ENCODE data around the gene CHST1.

DNA sequence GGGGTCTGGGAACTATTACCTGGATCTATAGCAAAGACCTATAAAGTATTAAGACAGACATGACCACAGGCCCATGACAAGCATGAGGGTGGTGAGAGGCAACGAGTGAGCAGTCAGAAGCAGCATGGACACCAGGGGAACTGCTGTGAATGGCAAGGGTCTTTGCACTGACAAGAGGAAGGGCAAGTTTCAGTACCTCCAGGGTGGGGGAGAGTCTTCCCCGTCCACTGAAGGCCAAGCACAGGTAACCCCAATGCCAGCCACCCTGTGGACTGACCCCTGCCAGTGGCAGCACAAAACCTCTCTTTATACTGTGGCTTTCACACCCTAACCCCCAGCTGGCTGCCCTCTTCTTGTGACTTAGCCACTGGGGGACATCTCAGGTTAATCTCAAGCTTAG is 55.5 kb downstream of the CHST1 start:
- TF ChIP-seq POLR2A (IDR thresholded peaks at IDR 0.05) (no peak), CTCF (IDR thresholded peaks at IDR 0.05) (no peak), EP300 (IDR thresholded peaks at IDR 0.05) (no peak)

Data from ovary (tissue), 3 donors.